GM18499 (cell line): ENCODE results near the gene MAN2B1.
"Not testable (repeated sequence)": the region's sequence is repeated elsewhere in the genome, so short reads cannot be mapped to it uniquely, and the experiment has no call there.

Source experiments
- ATAC-seq: cut with Tn5 transposase; IDR thresholded peaks from one replicate; pipeline ENCODE4 v1.9.1; 2021; ENCODE audit warnings: moderate number of reproducible peaks; ENCODE audit not compliant: insufficient read depth, unreplicated experiment

MAN2B1 gene

DNA sequence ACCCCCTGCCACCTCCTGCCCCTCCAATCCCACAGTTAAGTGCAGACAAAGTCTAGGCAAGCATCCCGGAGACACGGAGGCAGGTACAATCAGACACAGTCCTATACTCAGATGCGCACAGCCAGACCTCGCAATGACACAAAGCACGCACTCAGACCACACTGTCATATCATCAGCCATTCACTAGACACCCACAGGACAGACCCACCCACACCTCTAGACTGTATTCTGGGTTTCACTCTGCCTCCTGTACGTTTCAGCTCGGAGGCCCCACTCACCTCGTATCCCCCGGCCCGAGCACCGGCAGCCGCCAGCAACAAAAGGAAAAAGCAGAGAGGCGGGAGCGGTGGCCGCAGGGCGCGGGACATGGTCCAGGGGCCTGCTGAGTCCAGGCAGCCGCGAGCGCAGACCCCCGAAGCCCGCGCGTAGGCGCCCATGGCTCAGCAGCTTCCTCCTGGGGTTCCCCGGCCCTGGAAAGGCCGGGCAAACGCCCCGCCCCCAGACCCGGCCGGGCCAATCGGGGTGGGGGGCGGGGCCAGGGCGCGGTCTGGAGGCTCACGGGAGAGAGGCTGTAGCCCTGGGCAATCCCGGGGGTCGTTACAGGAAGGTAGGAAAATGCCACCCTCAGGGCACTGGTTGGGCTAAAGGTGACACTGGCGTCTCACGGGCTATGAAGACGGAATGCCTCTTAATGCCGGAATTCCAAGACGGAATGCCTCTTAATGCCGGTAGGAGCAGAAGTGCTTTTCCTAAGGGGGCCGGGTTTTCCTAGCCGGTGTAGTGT lies at the start of gene MAN2B1, which contains the start of gene WDR83:
TSS of gene MAN2B1 (minus strand) at position 478 of the 784 bp plus-strand sequence. CDS start at position 437, 41 bp downstream.
TSS of gene WDR83 (plus strand) at position 543 of the 784 bp plus-strand sequence. CDS start 2,984 bp downstream, outside the sequence.
- ATAC-seq: no peak

- no peak for ATAC-seq
Measured at GRCh38 chr19:12715929-12716328, 49.4 kb upstream of the MAN2B1 start.

DNA sequence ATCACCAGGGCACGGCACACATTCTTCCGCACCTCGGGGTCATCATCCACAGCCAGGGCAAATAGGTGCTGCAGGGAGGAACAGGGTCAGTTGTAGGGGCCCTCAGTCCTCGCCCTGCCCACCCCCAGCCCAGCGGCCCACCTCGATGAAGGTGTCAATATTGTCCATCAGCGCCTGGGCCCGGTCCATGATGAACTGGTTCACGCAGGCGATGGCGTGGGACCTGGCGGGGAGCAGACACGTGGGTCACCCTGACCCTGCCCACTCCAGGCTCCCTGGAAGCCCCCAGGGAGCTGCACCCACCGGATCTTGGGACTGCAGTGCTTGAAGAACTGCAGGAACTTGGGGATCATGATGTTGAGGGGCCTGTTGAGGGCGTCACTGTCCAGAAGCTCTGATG lies 48.6 kb upstream of the MAN2B1 start:
- ATAC-seq: no peak

GRCh38 chr19:12713304-12713703 lies 46.8 kb upstream of the MAN2B1 start:
- ATAC-seq: not testable (repeated sequence)

DNA sequence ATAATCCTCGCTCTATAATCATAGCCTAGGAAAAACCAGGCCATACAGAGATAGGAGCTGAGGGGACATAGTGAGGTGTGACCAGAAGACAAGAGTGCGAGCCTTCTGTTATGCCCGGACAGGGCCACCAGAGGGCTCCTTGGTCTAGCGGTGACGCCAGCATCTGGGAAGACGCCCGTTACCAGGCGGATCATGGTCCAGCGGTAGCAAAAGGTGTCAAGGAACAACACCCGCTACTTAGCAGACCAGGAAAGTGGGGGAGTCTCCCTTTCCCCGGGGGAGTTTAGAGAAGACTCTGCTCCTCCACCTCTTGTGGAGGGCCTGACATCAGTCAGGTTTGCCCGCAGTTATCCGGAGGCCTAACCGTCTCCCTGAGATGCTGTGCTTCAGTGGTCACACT lies 45.5 kb upstream of the MAN2B1 start:
- not testable (repeated sequence) for ATAC-seq

GRCh38 chr19:12711187-12711586 lies 44.6 kb upstream of the MAN2B1 start:
- ATAC-seq: no peak

GRCh38 chr19:12708641-12709040 lies 42.1 kb upstream of the MAN2B1 start:
- no peak for ATAC-seq

DNA sequence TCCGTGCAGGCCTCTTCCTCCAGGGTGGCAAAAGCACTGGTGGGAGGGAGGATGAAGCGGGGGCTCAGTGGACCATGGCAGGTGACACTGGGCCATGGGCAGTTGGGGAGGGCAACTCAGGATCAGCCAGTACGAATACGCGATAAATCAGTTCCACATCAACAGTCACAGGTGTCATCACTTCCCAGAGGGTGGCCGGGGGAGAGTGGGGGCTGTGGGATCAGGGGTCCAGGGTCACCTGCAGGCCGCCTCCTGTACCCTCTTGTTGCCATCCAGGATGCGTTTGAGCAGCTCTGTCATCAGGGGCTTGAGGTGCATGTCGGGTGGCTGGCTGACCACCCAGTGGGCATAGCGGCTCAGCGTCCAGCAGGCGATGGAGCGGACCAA lies 39.8 kb upstream of the MAN2B1 start:
- ATAC-seq: no peak

- ATAC-seq: no peak
Measured at GRCh38 chr19:12705654-12706331, 39.3 kb upstream of the MAN2B1 start.

DNA sequence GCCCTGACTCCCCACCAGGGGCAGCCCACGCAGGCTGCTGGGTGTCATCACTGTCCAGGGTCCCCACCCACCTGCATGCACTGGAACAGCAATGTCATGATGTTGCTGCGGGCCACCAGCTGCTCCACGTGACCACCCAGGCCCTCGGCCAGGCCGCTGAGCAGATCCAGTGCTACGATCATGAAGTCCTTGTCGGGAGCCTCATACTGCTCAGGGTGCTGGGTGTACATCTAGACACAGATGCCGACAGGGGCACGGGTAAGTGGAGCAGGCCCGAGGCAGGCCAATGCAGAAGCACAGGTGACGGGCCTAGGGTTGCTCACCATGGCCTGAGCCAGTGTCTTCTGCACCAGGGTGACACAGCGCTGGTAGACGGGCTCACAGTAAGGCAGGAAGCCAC lies 38.6 kb upstream of the MAN2B1 start:
- ATAC-seq: no peak

DNA sequence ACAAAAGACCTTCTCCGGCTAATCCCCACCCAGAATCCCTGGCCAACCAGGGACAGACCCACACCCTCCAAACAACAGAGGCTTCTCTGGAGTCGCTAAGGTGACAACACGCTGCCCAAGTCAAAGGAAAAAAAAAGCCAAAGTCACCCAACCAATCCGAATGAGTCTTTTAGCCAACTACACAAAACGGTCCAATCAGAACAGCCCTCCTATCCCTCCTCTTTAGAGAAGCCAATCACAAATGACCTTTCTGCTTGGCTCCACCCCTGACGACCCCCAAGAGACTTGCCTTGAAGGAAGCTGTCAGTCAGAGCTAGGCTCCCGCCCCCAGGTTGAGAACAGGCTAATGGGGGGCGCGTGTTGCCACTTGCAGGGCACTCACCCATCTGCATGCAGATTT lies 36.5 kb upstream of the MAN2B1 start:
- no peak for ATAC-seq

DNA sequence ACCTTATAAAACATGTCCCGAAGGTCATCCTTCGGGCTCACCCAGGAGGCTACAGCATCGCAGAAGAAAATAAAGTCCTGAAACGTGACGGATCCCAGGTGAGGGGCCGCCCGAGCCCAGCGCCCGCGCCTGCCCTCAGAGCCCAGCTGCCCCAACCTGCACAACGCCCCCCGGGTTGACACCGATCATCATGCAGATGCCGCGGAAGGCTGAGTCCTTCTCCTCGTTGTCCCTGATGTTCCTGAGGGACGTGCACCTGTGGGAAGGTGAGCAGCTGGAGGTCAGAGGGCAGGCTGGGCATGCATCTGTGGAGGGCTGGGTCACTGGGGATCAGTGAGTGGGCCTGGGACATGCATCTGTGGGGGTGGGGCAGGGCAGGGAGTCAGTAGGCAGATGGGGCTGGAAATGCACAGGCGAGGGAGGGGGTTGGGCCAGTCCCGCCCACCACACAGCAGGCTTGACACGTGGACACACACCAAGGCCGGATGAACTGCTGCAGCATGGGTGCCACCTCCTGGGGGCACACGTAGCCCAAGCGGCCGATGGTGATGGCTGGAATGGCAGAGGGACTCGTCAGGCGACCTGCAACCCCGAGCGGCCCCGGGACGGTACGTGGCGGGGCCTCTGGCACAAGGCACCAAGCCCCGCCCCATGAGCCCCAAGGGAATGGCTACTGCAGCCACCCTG lies 35.2 kb upstream of the MAN2B1 start:
- ATAC-seq: no peak

- ATAC-seq: no peak
Measured at GRCh38 chr19:12698138-12698537, 31.6 kb upstream of the MAN2B1 start.

GRCh38 chr19:12697425-12697824 lies 30.9 kb upstream of the MAN2B1 start:
- ATAC-seq: not testable (repeated sequence)

- no peak for ATAC-seq
Measured at GRCh38 chr19:12696366-12697335, 30.1 kb upstream of the MAN2B1 start, which contains the start of gene FBXW9. TSS of gene FBXW9 (minus strand) at chr19:12696631. CDS start at chr19:12696581, 50 bp downstream.

DNA sequence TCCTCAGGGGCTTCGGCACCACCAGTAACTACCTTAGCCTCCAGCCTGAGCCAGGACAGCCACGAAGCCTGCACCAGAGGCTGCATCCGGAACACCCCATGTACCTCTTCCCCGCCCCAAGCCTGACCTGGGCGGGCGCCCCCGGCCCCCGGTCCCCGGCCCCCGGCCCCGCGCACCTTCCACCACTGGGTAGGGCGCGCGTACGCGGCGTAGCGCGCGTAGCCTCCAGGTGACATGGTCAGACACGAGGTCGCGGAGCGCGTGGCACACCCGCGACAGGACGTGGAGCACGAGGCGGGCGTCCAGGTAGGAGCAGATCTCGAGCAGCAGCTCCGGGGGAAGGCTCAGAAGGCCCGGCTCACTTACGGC lies 29.4 kb upstream of the MAN2B1 start:
- no peak for ATAC-seq

DNA sequence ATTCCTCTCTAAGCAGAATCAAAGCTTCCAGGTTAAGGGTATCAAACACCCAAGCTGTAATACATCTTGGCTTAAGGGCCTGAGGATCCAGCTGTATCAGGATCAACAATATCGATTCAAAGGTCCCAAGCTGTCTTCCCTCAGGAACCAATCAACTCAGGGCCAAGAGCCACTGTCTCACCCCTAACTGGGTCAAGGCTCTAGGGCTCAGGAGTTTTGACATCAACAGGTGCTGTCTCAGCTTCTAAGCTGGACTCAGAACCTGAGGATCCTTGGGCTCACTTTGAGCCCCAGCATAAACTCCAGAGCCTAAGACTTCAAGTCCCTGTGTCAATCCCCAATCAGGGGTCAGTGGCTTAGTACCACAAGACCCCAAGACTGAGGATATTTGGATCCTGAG lies 29.0 kb upstream of the MAN2B1 start:
- ATAC-seq: no peak

- ATAC-seq: no peak
Measured at GRCh38 chr19:12695096-12695495, 28.6 kb upstream of the MAN2B1 start.

DNA sequence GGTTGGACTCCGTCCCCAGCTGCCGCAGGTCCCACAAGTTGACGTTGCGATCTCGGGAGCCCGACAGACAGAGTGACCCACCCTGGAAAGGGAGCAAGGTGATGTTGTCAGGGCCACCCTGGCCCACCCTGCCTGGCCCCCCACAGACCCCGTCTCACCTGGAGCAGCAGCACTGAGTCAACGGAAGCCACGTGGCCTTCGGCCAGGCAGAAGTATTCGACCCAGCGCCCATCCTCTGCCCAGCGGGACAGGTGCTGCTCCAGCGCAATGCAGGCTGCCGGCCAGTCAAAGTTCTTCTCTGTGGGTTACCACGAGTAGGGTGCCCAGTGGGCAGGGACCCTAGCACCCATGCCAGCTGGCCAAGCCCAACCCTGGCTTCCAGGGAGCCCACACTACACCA lies 28.1 kb upstream of the MAN2B1 start:
- ATAC-seq: no peak

GRCh38 chr19:12692960-12693359 lies 26.4 kb upstream of the MAN2B1 start:
- no peak for ATAC-seq
